Loucy (cell line): Measurements from ENCODE around the gene PCID2.

ENCODE experiments used
- EZH2phosphoT487 ChIP-seq: fragments of 200-600 bp; IDR thresholded peaks from 2 replicates; pipeline ENCODE4 v1.6.1; 2018; ENCODE audit warnings: antibody characterized with exemption, mild to moderate bottlenecking, moderate library complexity, borderline replicate concordance
- TF ChIP-seq, protein P1 (sequence below): fragments of 200-600 bp; sonication (generic); conservative IDR thresholded peaks from 2 replicates; pipeline ENCODE4 v1.5.1; 2014; ENCODE audit warnings: mild to moderate bottlenecking, antibody characterized with exemption, low read length

GRCh38 chr13:113187883-113188665 is 20.4 kb downstream of the PCID2 start:
- TF ChIP-seq, protein P1, sequence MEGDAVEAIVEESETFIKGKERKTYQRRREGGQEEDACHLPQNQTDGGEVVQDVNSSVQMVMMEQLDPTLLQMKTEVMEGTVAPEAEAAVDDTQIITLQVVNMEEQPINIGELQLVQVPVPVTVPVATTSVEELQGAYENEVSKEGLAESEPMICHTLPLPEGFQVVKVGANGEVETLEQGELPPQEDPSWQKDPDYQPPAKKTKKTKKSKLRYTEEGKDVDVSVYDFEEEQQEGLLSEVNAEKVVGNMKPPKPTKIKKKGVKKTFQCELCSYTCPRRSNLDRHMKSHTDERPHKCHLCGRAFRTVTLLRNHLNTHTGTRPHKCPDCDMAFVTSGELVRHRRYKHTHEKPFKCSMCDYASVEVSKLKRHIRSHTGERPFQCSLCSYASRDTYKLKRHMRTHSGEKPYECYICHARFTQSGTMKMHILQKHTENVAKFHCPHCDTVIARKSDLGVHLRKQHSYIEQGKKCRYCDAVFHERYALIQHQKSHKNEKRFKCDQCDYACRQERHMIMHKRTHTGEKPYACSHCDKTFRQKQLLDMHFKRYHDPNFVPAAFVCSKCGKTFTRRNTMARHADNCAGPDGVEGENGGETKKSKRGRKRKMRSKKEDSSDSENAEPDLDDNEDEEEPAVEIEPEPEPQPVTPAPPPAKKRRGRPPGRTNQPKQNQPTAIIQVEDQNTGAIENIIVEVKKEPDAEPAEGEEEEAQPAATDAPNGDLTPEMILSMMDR = no peak
- no peak for TF ChIP-seq EZH2phosphoT487
